Kidney epithelial cell (primary cell): ENCODE data around the gene SELENOV. TPM values are rescaled to one million over a fixed set of nuclear protein-coding genes. Genes with fewer than 3 reads are reported as not detected.

Experiments
- DNase-seq: peaks from one replicate; pipeline ENCODE4 v3.0.0-alpha.2; 2010; ENCODE audit warnings: low read depth
- H3K27me3 ChIP-seq: 2 replicates; pipeline ENCODE4 v1.6.0; 2011; ENCODE audit warnings: low read length; ENCODE audit not compliant: control insufficient read depth, insufficient read depth
- H3K36me3 ChIP-seq: 2 replicates; pipeline ENCODE4 v1.5.1; 2011; ENCODE audit warnings: low read length; ENCODE audit not compliant: control insufficient read depth, insufficient read depth
- H3K4me3 ChIP-seq: 2 replicates; pipeline ENCODE4 v1.5.1; 2011; ENCODE audit warnings: low read depth, mild to moderate bottlenecking, control low read depth, low read length
- CTCF ChIP-seq: IDR thresholded peaks from 2 replicates; pipeline ENCODE4 v1.5.1; 2011; ENCODE audit warnings: mild to moderate bottlenecking, moderate library complexity, low read length, control low read depth, inconsistent platforms; ENCODE audit not compliant: insufficient read depth, poor library complexity, severe bottlenecking
- total RNA-seq: library from RNA; depleted of rRNA; stranded (reverse); fragments of >200 nt; gene quantifications from 2 replicates; pipeline ENCODE4 v1.2.3, GENCODE V29; 2015

The SELENOV gene
- total RNA-seq, 1 donor from 2014 or later = 0.42 TPM

- Histone ChIP-seq H3K4me3 (no peak overlapping the region), H3K27me3 (peaks cover 45% of the 10 kb centered on the region), H3K36me3 (no peaks in the 10 kb centered on the region)
- no peak for DNase-seq
- no peak for TF ChIP-seq CTCF
Observed at GRCh38 chr19:39497701-39497995, 17.3 kb upstream of the SELENOV start.

GRCh38 chr19:39497996-39498797, 16.7 kb upstream of the SELENOV start:
- Histone ChIP-seq H3K36me3 (no peaks in the 10 kb centered on the region), H3K27me3 (peaks cover 47% of the 10 kb centered on the region), H3K4me3 (no peak overlapping the region)
- peak; percentile 57 for TF ChIP-seq CTCF
- no peak for DNase-seq

- Histone ChIP-seq H3K4me3 (no peak within 1 kb of the TSS), H3K27me3 (peaks cover 52% of the 10 kb centered on the region), H3K36me3 (no peaks in the 10 kb centered on the region)
- no peak for TF ChIP-seq CTCF
- no peak for DNase-seq
Observed at GRCh38 chr19:39498798-39499642, 15.9 kb upstream of the SELENOV start, which contains the start of gene DLL3. TSS of gene DLL3 (plus strand) at chr19:39498947. CDS start at chr19:39498975, 28 bp downstream.

GRCh38 chr19:39499932-39500331, 15.0 kb upstream of the SELENOV start:
- no peak for TF ChIP-seq CTCF
- Histone ChIP-seq H3K27me3 (peaks cover 54% of the 10 kb centered on the region), H3K36me3 (no peaks in the 10 kb centered on the region), H3K4me3 (no peak overlapping the region)
- no peak for DNase-seq

- DNase-seq = no peak
- H3K36me3 ChIP-seq = no peaks in the 10 kb centered on the region
- H3K27me3 ChIP-seq = peaks cover 56% of the 10 kb centered on the region
- no peak overlapping the region for H3K4me3 ChIP-seq
- TF ChIP-seq CTCF = no peak
Observed at GRCh38 chr19:39500543-39500942, 14.4 kb upstream of the SELENOV start.
